ENCODE data around the gene RGL2.

DNA sequence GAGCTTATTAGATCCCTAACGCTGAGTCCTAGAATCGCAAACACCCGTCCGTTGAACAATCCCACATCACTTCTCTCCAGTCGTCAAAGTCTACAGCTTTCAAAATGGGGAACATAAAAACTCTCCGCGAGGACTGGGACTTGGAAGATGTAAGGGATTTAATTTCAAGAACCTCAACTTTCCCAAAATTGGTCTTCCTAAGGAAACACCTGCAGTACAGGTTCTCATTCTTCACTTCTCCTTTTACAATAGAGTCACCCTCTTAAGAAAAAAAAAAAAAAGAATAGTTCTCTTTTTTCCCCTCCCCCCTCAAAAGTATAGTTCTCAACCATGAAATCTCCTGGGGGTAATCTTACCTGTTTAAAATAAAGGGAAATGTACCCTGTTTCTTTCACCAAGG lies 25.4 kb upstream of the RGL2 start:
- TF ChIP-seq, protein P1, sequence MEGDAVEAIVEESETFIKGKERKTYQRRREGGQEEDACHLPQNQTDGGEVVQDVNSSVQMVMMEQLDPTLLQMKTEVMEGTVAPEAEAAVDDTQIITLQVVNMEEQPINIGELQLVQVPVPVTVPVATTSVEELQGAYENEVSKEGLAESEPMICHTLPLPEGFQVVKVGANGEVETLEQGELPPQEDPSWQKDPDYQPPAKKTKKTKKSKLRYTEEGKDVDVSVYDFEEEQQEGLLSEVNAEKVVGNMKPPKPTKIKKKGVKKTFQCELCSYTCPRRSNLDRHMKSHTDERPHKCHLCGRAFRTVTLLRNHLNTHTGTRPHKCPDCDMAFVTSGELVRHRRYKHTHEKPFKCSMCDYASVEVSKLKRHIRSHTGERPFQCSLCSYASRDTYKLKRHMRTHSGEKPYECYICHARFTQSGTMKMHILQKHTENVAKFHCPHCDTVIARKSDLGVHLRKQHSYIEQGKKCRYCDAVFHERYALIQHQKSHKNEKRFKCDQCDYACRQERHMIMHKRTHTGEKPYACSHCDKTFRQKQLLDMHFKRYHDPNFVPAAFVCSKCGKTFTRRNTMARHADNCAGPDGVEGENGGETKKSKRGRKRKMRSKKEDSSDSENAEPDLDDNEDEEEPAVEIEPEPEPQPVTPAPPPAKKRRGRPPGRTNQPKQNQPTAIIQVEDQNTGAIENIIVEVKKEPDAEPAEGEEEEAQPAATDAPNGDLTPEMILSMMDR (conservative IDR thresholded peaks at IDR 0.05; ENCODE audit: low read depth, low read length) = no peak
- TF ChIP-seq MAFK (IDR thresholded peaks at IDR 0.05; ENCODE audit: low read depth, low read length) (no peak), POLR2A (IDR thresholded peaks at IDR 0.05; ENCODE audit: low read depth, low read length) (no peak), RAD21 (IDR thresholded peaks at IDR 0.05; ENCODE audit: low read length) (no peak), FOS (IDR thresholded peaks at IDR 0.05; ENCODE audit: low read depth, low read length) (no peak), BHLHE40 (IDR thresholded peaks at IDR 0.05; ENCODE audit: low read depth, low read length) (no peak)

All from IMR-90 (cell line).